Type B pancreatic cell (in vitro differentiated cells): ENCODE data around the gene PTPRA. TPM values are rescaled to one million over a fixed set of nuclear protein-coding genes. Genes with fewer than 3 reads are reported as not detected.
"Not testable (repeated sequence)": the region's sequence is repeated elsewhere in the genome, so short reads cannot be mapped to it uniquely, and the experiment has no call there.

Experiments
- DNase-seq: peaks from one replicate; pipeline ENCODE4 v3.0.0; 2021; ENCODE audit warnings: mixed read lengths; ENCODE audit not compliant: unreplicated experiment; ENCODE audit errors: extremely low spot score
- H3K27ac Mint-ChIP-seq: 2 replicates; pipeline ENCODE4 v1.8.0; 2021; ENCODE audit warnings: mild to moderate bottlenecking, mixed read lengths
- H3K27me3 Mint-ChIP-seq: 2 replicates; pipeline ENCODE4 v1.8.0; 2021; ENCODE audit warnings: mixed read lengths
- H3K36me3 Mint-ChIP-seq: 2 replicates; pipeline ENCODE4 v1.8.0; 2021; ENCODE audit warnings: mixed read lengths
- H3K4me1 Mint-ChIP-seq: one replicate; pipeline ENCODE4 v1.8.0; 2021; ENCODE audit warnings: mixed read lengths; ENCODE audit not compliant: unreplicated experiment
- H3K4me3 Mint-ChIP-seq: 2 replicates; pipeline ENCODE4 v1.8.0; 2021; ENCODE audit warnings: mild to moderate bottlenecking, mixed read lengths
- H3K9me3 Mint-ChIP-seq: 2 replicates; pipeline ENCODE4 v1.8.0; 2021; ENCODE audit warnings: mixed read lengths
- total RNA-seq: library from RNA; stranded (reverse); gene quantifications from 2 replicates; pipeline ENCODE4 v1.2.1, GENCODE V29; 2021; ENCODE audit warnings: low replicate concordance
- TF ChIP-seq, protein P1 (sequence below): fragments of 200-600 bp; sonication (generic); conservative IDR thresholded peaks from 2 replicates; pipeline ENCODE4 v1.5.0; 2021; ENCODE audit warnings: antibody characterized with exemption, mild to moderate bottlenecking

Gene PTPRA
- total RNA-seq, 1 donor from 2014 or later, result 73.8 TPM

DNA sequence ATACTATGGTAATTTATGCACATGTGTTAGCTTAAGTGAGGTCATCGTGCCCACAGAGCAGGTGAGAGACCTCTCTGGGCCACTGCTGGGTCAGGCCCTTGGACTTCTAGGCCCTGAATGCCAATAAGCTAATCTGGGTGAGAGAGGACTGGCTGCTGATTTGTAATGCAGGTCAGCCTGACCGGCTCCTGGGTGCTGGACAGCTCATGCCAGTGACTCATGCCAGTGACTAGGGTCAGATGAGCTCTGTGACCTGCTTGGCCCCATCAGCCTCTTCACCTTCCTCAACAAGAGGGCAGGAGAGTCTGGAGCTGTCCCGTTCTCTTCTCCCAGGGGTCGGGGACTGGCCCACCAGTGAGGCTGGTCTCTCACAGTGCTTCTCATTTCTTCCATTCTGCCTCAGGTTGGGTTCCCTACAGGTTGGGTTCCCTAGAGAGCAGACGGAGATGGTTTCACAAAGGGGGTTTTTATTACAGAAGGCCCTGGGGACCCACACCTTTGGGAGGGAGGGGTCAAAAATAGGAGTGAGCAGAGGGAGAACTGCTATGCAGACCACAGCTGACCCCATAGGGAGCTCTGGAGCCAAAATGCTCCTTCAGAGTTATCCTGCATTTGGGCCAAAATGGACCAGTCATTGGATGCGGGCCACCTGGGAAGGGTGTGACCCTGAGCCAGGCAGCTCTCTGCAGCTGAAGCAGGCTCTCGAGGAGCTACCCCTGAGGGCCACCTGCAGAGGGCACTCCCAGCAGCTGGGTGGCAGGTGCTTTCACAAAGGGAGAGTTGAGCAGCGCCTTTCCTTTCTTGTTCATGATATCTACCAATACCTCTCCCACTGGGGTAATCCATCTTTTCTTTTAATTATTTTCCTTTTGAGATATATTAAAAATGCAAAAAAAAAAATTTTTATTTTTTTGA lies 196.0 kb downstream of the PTPRA start:
- H3K4me3 Mint-ChIP-seq, result no peak overlapping the region
- no peaks in the 10 kb centered on the region for H3K9me3 Mint-ChIP-seq
- peaks cover 39% of the 10 kb centered on the region for H3K27me3 Mint-ChIP-seq
- TF ChIP-seq, protein P1, sequence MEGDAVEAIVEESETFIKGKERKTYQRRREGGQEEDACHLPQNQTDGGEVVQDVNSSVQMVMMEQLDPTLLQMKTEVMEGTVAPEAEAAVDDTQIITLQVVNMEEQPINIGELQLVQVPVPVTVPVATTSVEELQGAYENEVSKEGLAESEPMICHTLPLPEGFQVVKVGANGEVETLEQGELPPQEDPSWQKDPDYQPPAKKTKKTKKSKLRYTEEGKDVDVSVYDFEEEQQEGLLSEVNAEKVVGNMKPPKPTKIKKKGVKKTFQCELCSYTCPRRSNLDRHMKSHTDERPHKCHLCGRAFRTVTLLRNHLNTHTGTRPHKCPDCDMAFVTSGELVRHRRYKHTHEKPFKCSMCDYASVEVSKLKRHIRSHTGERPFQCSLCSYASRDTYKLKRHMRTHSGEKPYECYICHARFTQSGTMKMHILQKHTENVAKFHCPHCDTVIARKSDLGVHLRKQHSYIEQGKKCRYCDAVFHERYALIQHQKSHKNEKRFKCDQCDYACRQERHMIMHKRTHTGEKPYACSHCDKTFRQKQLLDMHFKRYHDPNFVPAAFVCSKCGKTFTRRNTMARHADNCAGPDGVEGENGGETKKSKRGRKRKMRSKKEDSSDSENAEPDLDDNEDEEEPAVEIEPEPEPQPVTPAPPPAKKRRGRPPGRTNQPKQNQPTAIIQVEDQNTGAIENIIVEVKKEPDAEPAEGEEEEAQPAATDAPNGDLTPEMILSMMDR, result no peak
- H3K27ac Mint-ChIP-seq, result no peak overlapping the region
- DNase-seq, result no peak
- H3K4me1 Mint-ChIP-seq, result no peaks in the 10 kb centered on the region
- peaks cover 5% of the 10 kb centered on the region for H3K36me3 Mint-ChIP-seq

DNA sequence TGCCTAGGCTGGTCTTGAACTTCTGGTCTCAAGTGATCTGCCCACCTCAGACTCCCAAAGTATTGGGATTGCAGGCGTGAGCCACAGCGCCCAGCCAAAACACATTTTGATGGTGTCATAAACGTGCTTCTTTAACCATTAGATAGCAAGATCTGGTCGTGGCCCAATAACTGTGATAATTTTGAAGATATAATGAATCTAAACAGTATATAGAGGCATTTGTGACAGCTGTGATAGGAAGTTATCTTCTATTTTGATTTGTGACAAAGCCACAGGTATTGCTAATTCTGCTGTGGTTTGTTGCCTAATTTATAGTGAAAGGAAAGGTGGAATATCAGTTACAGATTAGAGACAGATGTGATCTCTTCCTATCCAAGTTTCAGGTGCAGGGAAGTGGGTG lies 197.4 kb downstream of the PTPRA start:
- peaks cover 4% of the 10 kb centered on the region for H3K4me1 Mint-ChIP-seq
- peaks cover 42% of the 10 kb centered on the region for H3K27me3 Mint-ChIP-seq
- H3K27ac Mint-ChIP-seq, result no peak overlapping the region
- DNase-seq, result no peak
- TF ChIP-seq, protein P1, result no peak
- H3K4me3 Mint-ChIP-seq, result peak overlapping the region; percentile 78
- no peaks in the 10 kb centered on the region for H3K9me3 Mint-ChIP-seq
- H3K36me3 Mint-ChIP-seq, result peaks cover 5% of the 10 kb centered on the region

- Mint-ChIP-seq H3K4me3 (no peak overlapping the region), H3K9me3 (no peaks in the 10 kb centered on the region), H3K4me1 (peaks cover 4% of the 10 kb centered on the region), H3K36me3 (peaks cover 5% of the 10 kb centered on the region), H3K27ac (no peak overlapping the region), H3K27me3 (peaks cover 42% of the 10 kb centered on the region)
- TF ChIP-seq, protein P1, result no peak
- DNase-seq, result no peak
Measured at GRCh38 chr20:3071266-3071609, 198.0 kb downstream of the PTPRA start.

GRCh38 chr20:3071610-3072529 lies 198.6 kb downstream of the PTPRA start, which contains the start of gene OXT:
Gene OXT (plus strand): TSS chr20:3071620. CDS start chr20:3071656, 36 bp downstream.
- no peak for DNase-seq
- Mint-ChIP-seq H3K9me3 (no peaks in the 10 kb centered on the region), H3K27me3 (peaks cover 37% of the 10 kb centered on the region), H3K36me3 (peaks cover 5% of the 10 kb centered on the region), H3K4me3 (peak within 1 kb of the TSS; percentile 78), H3K27ac (no peak within 1 kb of the TSS), H3K4me1 (peaks cover 4% of the 10 kb centered on the region)
- TF ChIP-seq, protein P1, result no peak

DNA sequence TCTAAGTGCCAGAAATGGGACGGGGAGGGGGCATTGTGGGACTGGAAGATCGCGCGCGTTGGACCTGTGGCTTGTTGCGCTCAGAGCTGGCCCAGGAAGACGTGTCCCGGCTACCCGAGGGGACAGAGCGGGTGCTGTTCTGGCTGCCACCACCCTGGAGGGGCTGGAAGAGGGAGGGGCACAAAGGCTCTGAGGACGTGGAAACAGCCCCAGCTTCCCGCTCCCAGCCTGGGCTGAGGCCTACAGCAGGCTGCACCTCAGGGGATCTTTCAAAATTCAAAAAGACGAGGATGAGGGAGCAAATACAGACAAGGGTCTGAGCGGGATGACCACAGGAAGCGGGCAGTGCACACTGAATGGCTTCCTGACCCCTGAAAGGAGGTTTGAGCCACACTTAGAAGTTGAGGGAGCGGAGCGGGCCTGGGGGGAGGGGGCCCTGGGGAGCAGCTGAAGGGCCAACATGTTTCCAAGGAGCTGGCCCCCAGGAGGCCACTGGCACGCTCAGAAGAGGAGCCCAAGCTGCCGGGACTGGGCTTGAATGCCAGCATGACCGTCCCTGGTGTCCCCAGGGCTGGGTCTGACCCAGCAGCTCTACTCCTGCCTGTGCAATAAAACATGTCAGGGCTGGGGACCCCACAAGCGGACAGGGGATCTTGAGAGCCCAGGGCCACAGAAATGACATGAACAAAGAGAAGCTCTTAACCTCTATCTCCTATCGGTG lies 199.4 kb downstream of the PTPRA start:
- Mint-ChIP-seq H3K4me3 (peak overlapping the region; percentile 68), H3K36me3 (peaks cover 5% of the 10 kb centered on the region), H3K4me1 (peaks cover 4% of the 10 kb centered on the region), H3K9me3 (no peaks in the 10 kb centered on the region), H3K27ac (no peak overlapping the region), H3K27me3 (peaks cover 40% of the 10 kb centered on the region)
- DNase-seq, result no peak
- TF ChIP-seq, protein P1, result no peak

DNA sequence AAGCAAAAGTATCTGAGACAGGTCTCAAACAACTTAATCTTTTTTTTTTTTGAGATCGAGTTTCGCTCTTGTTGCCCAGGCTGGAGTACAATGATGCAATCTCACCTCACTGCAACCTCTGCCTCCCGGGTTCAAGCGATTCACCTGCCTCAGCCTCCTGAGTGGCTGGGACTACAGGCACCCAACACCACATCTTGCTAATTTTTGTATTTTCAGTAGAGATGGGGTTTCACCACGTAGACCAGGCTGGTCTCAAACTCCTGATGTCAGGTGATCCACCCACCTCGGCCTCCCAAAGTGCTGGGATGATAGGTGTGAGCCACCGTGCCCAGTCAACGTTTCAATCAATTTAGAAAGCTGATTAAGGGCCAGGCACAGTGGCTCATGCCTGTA lies 200.0 kb downstream of the PTPRA start:
- H3K27me3 Mint-ChIP-seq, result peaks cover 45% of the 10 kb centered on the region
- not testable (repeated sequence) for DNase-seq, H3K27ac Mint-ChIP-seq, H3K4me1 Mint-ChIP-seq, H3K4me3 Mint-ChIP-seq, H3K36me3 Mint-ChIP-seq, H3K9me3 Mint-ChIP-seq
